HG02759 (cell line): Measurements from ENCODE around the gene MAN2A1.
A peak's percentile ranks its signal among the peaks of the same experiment; 100 is the strongest.

Experiments
- ATAC-seq: cut with Tn5 transposase; IDR thresholded peaks from one replicate; pipeline ENCODE4 v1.9.1; 2021; ENCODE audit warnings: mild to moderate bottlenecking, moderate library complexity; ENCODE audit not compliant: unreplicated experiment

MAN2A1 gene

GRCh38 chr5:109704282-109704952, 14.7 kb downstream of the MAN2A1 start:
- ATAC-seq: no peak

DNA sequence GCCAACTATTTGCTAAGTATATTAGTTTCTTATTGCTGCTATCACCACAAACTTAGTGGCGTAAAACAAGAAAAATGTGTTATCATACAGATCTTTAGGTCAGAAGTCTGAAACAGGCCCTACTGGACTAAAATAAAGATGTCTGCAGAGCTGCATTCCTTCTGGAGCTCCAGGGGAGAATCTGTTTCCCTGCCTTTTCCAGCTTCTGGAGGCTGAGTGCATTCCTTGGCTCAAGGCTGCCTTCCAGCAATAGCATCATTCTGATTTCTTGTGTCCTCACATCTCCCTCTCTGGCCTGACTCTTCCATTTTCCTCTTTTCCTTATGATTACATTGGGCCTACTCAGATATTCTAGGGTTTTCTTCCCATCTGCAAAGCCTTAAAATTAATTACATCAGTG, 15.9 kb downstream of the MAN2A1 start:
- no peak for ATAC-seq

DNA sequence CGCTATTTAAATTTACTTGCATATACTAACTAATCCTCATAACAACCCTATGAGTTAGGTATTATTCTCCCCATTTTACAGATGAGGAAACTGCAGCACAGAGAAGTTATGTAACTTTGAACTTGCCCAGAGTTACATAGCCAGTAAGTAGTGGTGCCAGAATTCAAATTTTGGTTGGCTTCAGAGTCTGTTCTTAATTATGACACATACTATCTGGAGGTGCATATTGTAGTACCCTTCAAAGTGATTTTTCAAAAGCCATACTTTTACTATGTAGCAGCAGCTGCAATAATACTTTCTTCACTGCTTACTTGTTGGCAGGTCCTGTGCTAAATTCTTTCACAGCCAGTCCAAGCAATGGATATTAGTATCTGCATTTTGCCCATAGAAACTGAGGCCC, 16.4 kb downstream of the MAN2A1 start:
- ATAC-seq: no peak

DNA sequence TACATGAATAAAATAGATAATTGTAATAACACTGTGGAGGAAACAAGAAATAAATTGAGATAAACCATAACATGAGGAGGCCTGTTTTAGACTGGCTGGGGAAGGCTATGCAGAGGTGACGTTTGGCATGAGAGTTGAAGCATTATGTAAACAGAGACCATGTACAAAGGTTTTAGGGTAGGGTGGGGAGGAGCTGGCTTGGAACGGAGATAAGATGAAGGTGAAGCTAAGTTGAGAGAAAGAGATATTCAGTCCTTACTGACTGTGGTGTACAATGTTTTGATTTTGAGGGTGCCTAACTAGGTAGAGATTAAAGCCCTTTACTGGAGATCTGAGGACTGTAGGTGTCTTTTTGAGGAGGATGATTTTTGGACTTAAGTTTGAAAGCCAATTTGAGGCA, 17.8 kb downstream of the MAN2A1 start:
- ATAC-seq: no peak

GRCh38 chr5:109708813-109709212, 19.1 kb downstream of the MAN2A1 start:
- ATAC-seq: no peak

DNA sequence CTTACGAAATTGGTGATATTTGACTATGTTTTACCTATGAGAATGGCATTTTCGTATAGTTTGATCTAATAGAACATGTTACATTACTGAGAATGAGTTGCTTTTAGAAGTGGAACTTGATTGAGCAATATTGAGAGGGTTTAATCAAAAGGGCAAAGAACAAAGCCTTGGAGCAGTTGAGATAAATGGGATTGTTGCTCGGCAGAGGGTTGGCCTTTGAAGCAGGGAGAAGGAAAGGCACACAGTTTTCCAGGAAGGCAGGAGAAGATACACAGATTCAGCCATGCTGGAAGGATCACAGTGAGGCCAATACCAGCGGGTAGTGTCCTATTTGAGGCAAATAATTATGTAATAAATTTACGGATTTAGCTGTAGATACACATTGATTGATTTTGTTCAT, 19.5 kb downstream of the MAN2A1 start:
- ATAC-seq: no peak

DNA sequence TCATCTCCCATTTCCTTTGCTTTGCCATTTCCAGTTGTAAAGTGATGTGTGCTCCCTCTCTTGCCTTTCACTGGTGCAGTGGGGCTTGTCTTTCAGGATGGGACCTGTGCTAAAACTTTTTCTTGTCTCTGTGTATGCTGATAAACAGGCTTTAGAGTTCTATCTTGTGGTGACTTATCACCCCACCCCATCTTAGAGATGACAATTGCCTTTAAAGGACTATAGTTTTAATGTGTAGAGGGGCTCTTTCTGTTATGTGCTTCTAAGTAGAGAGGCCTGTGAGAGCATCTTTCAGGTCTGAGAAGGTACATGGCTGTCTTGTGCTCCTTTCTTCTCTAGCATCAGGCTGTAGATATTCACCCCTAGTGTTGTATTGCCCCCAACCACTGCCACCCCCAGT, 21.9 kb downstream of the MAN2A1 start:
- no peak for ATAC-seq

DNA sequence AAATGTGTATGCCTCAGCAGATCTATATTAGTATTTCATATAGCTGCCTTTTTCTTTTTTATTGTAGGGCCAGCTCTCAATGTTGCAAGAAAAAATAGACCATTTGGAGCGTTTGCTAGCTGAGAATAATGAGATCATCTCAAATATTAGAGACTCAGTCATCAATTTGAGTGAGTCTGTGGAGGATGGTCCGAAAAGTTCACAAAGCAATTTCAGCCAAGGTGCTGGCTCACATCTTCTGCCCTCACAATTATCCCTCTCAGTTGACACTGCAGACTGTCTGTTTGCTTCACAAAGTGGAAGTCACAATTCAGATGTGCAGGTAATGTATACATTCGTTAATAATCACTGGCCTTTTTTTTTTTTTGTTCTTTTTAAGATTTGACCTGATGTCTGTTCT, 23.7 kb downstream of the MAN2A1 start:
- ATAC-seq: no peak

DNA sequence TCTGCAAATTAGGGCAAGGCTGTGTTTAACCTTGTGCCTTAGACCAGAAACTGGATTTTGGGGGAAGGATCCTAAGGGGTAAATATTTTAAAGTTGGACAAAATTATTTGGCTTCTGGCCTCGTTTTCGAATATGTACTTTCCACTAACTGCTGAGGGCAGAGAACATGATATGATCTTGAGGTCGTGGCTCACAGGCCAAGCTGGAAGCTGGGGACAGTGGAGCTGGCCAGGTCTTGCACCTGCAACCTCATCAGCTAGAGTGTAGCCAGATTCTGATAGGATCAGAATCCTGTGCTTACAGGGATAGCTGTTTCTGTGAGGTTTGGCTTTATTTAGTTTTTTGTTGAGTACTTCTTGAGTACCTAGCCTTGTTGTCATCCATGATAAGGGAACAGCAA, 24.9 kb downstream of the MAN2A1 start:
- no peak for ATAC-seq

DNA sequence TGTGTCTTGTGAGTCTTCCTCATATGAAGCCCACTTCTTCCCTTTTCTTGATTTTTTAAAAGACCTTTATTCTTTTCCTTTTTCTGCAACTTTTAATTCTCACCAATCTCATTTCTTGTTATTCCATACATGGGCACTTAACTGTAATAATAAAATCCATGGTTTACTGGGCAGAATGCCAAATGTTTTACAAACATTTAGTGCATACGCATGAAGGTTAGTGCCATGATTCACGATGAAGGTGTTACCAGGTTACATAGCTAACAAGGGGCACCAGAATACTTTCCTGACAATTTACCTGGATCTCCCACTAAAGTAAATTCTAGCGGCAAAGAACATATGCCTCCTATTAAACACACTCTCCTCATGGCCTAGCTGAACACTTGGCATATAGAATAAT, 28.5 kb downstream of the MAN2A1 start:
- ATAC-seq: no peak

GRCh38 chr5:109718632-109719031, 28.9 kb downstream of the MAN2A1 start:
- ATAC-seq: no peak

GRCh38 chr5:109719978-109720377, 30.3 kb downstream of the MAN2A1 start:
- ATAC-seq: no peak

DNA sequence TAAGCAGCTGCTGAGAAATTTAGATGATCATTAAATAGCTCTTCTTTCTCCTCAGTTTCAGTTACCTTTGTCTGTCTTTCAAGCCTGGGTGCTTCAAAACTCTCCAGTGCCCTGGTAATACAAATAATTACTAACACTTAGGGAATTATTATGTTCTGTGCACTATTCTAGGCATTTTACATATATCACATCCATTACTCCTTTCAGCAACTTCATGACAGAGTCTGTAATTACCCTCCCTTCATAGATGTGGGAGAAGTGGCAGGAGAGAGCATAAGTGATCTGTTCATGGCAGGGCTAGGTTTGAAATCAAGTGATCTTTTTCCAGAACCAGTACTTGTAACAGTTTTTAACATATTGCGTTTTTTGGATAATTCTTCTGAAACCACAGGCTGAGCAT, 32.0 kb downstream of the MAN2A1 start:
- ATAC-seq: no peak

DNA sequence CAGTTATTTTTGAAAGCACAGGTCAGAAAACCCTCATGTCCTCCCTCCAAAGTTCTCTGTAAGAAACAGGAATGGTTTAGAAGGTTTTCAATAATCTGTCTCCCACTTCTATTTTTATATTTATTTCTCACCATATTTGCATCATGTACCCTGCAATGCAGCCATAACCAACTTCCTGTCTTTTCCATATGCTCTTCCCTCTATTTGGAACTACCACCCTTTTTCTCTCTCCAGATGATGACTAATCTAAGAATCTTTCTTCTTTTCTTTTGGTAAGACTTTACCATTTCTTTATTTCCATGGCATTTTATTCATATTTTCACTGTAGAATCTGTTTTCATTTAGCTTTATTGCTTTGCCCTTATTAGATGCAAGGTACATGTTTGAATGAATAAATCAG, 33.9 kb downstream of the MAN2A1 start:
- ATAC-seq: no peak

DNA sequence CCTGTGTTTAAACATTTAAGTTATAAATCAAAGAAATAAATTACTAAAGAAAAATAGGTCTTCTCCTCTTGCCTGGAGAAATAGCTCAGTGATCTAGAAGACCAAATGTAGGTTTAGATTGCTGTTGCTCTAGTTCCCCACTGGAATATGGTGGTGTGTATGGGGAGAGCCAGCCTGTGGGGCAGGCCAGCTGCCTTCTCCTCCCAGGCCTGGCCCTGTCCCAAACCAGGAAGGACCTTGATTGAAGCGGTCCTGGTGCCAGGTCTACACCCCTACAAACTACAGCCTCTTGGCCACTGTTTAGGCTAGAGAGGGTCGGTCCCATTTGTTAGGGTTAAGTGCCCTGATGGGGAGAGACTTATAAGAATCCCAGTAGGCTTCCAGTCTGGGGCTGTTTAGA, 35.4 kb downstream of the MAN2A1 start:
- ATAC-seq: no peak

- ATAC-seq: peak; percentile 96
Observed at GRCh38 chr5:109739741-109740728, 50.3 kb downstream of the MAN2A1 start.

GRCh38 chr5:109740966-109741365, 51.2 kb downstream of the MAN2A1 start:
- no peak for ATAC-seq

DNA sequence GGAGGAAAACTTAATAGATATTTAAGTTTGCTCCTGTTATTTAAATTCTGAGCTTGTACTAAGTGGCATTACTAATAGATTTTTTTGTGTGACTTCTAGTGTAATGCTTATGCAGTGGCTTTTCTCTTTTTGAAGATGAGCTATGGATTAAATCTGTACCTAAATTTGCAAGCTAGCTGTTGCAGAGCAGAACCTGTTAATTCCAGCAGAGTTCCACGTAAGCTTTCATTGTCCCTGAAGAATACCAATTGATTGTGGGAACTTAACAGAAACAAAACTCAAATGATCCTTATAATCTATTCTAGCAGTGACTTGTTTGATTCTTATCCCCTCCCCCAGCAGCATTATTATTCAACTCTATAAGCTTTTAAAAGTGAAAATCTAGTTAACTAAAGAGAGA, 51.7 kb downstream of the MAN2A1 start:
- ATAC-seq: no peak

- no peak for ATAC-seq
Observed at GRCh38 chr5:109743041-109743531, 53.4 kb downstream of the MAN2A1 start.

DNA sequence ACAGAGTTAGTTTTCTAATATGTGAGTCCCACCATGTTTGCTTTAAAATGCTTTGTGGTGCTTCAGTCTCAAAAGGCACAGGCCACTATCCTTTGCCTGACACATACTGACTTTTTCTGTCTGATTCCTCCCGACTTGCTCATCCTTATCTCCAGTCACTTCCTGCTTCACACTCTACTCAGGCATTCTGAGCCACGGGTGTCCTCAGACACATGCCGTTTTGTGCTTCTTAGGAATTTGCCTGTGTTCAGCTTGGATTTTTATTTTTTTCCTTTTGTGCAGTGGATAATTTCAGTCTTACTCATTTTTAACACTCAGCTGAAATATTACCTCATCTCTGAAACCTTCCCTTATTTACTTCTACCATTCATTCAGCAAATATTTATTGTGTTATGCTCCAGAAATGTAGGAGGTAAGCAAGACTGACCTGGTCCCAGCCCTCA, 54.1 kb downstream of the MAN2A1 start:
- no peak for ATAC-seq

DNA sequence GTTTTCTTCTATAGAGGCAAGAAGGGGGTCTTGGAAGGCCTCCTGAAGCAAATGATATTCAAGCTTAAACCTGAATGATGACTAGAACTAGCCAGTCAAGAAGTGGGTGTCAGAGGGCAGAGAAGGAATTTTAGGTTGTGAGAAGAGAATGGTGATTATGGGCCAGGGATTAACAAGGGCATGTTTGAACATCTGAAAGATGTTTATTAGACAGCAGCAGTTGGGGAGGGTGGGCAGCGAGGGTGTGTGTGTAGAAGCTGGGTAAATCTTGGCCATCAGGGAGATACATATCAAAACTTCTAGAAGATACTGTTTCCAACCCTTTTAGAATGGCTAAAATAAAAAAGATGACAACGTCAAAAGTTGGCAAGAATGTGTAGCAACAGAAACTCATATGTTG, 54.5 kb downstream of the MAN2A1 start:
- no peak for ATAC-seq

- ATAC-seq: no peak
Observed at GRCh38 chr5:109748546-109748945, 58.8 kb downstream of the MAN2A1 start.
